ENCODE measurements around the gene DCLK3.

DNA sequence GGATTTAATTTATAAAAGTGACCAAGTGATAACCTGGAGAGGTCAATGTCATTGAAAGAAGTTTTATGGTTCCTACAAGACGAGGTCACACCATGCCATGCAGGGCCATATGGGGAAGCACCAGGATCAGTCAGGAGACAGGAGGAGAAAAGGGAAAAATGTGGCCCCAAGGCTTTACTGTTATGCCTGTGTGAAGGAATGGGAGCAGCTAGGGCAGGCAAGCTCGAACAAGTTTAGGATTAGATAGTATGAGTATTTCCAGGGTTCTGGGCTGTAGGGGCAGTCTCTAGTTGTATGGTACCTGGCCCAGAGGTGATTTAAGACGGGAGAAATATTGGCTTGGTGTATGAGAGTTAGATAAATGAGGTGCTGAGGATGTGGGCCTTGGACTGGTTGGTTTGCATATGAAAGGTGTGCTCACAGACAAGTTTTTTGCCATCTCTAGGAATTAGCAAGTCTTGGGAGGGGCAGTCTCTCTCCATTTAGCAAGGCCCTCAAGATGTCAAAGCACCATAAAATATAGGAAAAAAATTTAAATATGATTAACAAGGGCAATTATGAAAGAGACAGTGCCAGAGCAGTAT, 36.3 kb upstream of the DCLK3 start:
- TF ChIP-seq POLR2A (IDR thresholded peaks at IDR 0.05), result no peak
- TF ChIP-seq, protein P1, sequence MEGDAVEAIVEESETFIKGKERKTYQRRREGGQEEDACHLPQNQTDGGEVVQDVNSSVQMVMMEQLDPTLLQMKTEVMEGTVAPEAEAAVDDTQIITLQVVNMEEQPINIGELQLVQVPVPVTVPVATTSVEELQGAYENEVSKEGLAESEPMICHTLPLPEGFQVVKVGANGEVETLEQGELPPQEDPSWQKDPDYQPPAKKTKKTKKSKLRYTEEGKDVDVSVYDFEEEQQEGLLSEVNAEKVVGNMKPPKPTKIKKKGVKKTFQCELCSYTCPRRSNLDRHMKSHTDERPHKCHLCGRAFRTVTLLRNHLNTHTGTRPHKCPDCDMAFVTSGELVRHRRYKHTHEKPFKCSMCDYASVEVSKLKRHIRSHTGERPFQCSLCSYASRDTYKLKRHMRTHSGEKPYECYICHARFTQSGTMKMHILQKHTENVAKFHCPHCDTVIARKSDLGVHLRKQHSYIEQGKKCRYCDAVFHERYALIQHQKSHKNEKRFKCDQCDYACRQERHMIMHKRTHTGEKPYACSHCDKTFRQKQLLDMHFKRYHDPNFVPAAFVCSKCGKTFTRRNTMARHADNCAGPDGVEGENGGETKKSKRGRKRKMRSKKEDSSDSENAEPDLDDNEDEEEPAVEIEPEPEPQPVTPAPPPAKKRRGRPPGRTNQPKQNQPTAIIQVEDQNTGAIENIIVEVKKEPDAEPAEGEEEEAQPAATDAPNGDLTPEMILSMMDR (IDR thresholded peaks at IDR 0.05 in 4 of 5, conservative IDR thresholded peaks at IDR 0.05 in 1 of 5), result no peak
